HG03097 (cell line): ENCODE measurements around the gene VPREB3.

ENCODE experiments used
- ATAC-seq: cut with Tn5 transposase; IDR thresholded peaks from one replicate; pipeline ENCODE4 v1.9.1; 2021; ENCODE audit not compliant: unreplicated experiment, low FRiP score

The VPREB3 gene

GRCh38 chr22:23704829-23705228 is 49.4 kb downstream of the VPREB3 start:
- ATAC-seq, result no peak

GRCh38 chr22:23704062-23704461 is 50.2 kb downstream of the VPREB3 start:
- ATAC-seq, result no peak
